H1 (cell line): ENCODE data around the gene TNPO2. TPM values are rescaled to one million over a fixed set of nuclear protein-coding genes. Genes with fewer than 3 reads are reported as not detected.

Source experiments
- CTCF ChIA-PET: fragments of 300-600 bp; sonication (Branson Sonifier 250); formaldehyde crosslinking; loops from one replicate; lab custom pipeline; 2021; ENCODE audit not compliant: partially characterized antibody; lab: Charles Lee
- POLR2A ChIA-PET: fragments of 300-600 bp; sonication (Branson Sonifier 250); formaldehyde crosslinking; loops from one replicate; lab custom pipeline; 2021; ENCODE audit warnings: inconsistent platforms; ENCODE audit not compliant: partially characterized antibody; lab: Charles Lee
- DNase-seq, 2 experiments: peaks; one replicate each; pipeline versions ENCODE4 v3.0.0 to v3.0.0-alpha.2; 2010 to 2022; ENCODE audit warnings: low spot score in 2 of 2, low read depth in 1 of 2, mixed read lengths in 1 of 2
- FAIRE-seq: peaks from 2 replicates; lab custom pipeline; 2011; peaks lifted over from hg19 to GRCh38; lab: Jason Lieb, UNC
- H2AFZ ChIP-seq: 2 replicates; pipeline ENCODE4 v1.8.1; 2012; ENCODE audit warnings: low read length, inconsistent platforms
- H2AK5ac ChIP-seq: 2 replicates; pipeline ENCODE4 v1.6.1; 2013; ENCODE audit warnings: low read depth, low read length
- H2BK120ac ChIP-seq: replicated peaks from 2 replicates; pipeline ENCODE3; 2013; ENCODE audit warnings: low read depth, low read length, inconsistent platforms
- H2BK12ac ChIP-seq: 2 replicates; pipeline ENCODE4 v1.6.1; 2013; ENCODE audit warnings: low read depth, low read length
- H2BK15ac ChIP-seq: 2 replicates; pipeline ENCODE4 v1.6.1; 2013; ENCODE audit warnings: low read length
- H2BK20ac ChIP-seq: 2 replicates; pipeline ENCODE4 v1.6.1; 2013; ENCODE audit warnings: low read length
- H2BK5ac ChIP-seq: 2 replicates; pipeline ENCODE4 v1.6.1; 2013; ENCODE audit warnings: low read depth, low read length
- H3K14ac ChIP-seq: 2 replicates; pipeline ENCODE4 v1.6.1; 2013; ENCODE audit warnings: inconsistent platforms; ENCODE audit not compliant: insufficient read length
- H3K18ac ChIP-seq: 2 replicates; pipeline ENCODE4 v1.6.1; 2013; ENCODE audit warnings: low read length; ENCODE audit errors: extremely low read depth
- H3K23ac ChIP-seq: 2 replicates; pipeline ENCODE4 v1.6.1; 2013; ENCODE audit warnings: inconsistent platforms; ENCODE audit not compliant: insufficient read length
- H3K23me2 ChIP-seq: 2 replicates; pipeline ENCODE4 v1.6.1; 2013; ENCODE audit warnings: low read depth, low read length
- H3K27ac ChIP-seq: 2 replicates; pipeline ENCODE4 v1.6.1; 2011; ENCODE audit warnings: low read depth, low read length, inconsistent platforms
- H3K27me3 ChIP-seq, 4 experiments: replicated peaks in 1 of 4; 1 replicate in 1 of 4; 2 replicates in 3 of 4; pipeline versions ENCODE4 v1.6.1 to v1.8.1; 2011 to 2013; ENCODE audit warnings: low read length in 3 of 4, mild to moderate bottlenecking in 3 of 4, inconsistent platforms in 2 of 4, mixed read lengths in 2 of 4, moderate library complexity in 1 of 4; ENCODE audit not compliant: control insufficient read depth in 3 of 4, insufficient read depth in 3 of 4; ENCODE audit errors: extremely low read depth in 1 of 4
- H3K36me3 ChIP-seq, 4 experiments: 2 replicates each; pipeline versions ENCODE4 v1.6.1 to v1.8.1; 2011 to 2013; ENCODE audit warnings: mild to moderate bottlenecking in 4 of 4, low read length in 3 of 4, moderate library complexity in 2 of 4, control low read depth in 1 of 4, inconsistent platforms in 1 of 4; ENCODE audit not compliant: insufficient read depth in 4 of 4, control insufficient read depth in 2 of 4
- H3K4ac ChIP-seq: replicated peaks from 2 replicates; pipeline ENCODE3; 2013; ENCODE audit warnings: low read length, low read depth, mixed read lengths, inconsistent platforms; ENCODE audit not compliant: insufficient read length
- H3K4me1 ChIP-seq, 4 experiments: replicated peaks in 1 of 4; 1 replicate in 1 of 4; 2 replicates in 3 of 4; pipeline versions ENCODE4 v1.6.1 to v1.8.1; 2011 to 2013; ENCODE audit warnings: low read length in 3 of 4, inconsistent platforms in 2 of 4, mixed read lengths in 1 of 4; ENCODE audit not compliant: insufficient read depth in 4 of 4, control insufficient read depth in 3 of 4
- H3K4me2 ChIP-seq, 2 experiments: 2 replicates each; pipeline versions ENCODE4 v1.6.1 to v1.8.1; 2011 to 2013; ENCODE audit warnings: low read depth in 2 of 2, low read length in 2 of 2, control low read depth in 1 of 2, inconsistent platforms in 1 of 2, mild to moderate bottlenecking in 1 of 2; ENCODE audit not compliant: insufficient read depth in 1 of 2
- H3K4me3 ChIP-seq, 4 experiments: fragments of 200-600, 300-600 bp in 1 of 4; sonication (generic), shearing (Covaris generic), sonication (Bioruptor Twin) in 1 of 4; 2 replicates each; pipeline versions ENCODE4 v1.5.1 to v1.8.1; 2011 to 2016; ENCODE audit warnings: low read length in 4 of 4, low read depth in 3 of 4, control low read depth in 2 of 4, inconsistent platforms in 2 of 4, mild to moderate bottlenecking in 2 of 4, mixed read lengths in 1 of 4, moderate library complexity in 1 of 4; ENCODE audit not compliant: insufficient read depth in 2 of 4; ENCODE audit errors: extremely low read depth in 1 of 4
- H3K56ac ChIP-seq: replicated peaks from 2 replicates; pipeline ENCODE3; 2013; ENCODE audit warnings: low read depth, mild to moderate bottlenecking, mixed read lengths, low read length, inconsistent platforms; ENCODE audit not compliant: insufficient read length
- H3K79me1 ChIP-seq: 2 replicates; pipeline ENCODE4 v1.6.1; 2013; ENCODE audit warnings: low read depth, low read length, control low read depth
- H3K79me2 ChIP-seq, 2 experiments: 2 replicates each; pipeline versions ENCODE4 v1.6.1 to v1.8.1; 2012 to 2013; ENCODE audit warnings: low read length in 2 of 2, mild to moderate bottlenecking in 2 of 2, inconsistent platforms in 1 of 2; ENCODE audit not compliant: insufficient read depth in 2 of 2, control insufficient read depth in 1 of 2
- H3K9ac ChIP-seq, 4 experiments: replicated peaks in 1 of 4; 1 replicate in 1 of 4; 2 replicates in 3 of 4; pipeline versions ENCODE4 v1.6.1 to v1.8.1; 2011 to 2013; ENCODE audit warnings: low read depth in 3 of 4, low read length in 3 of 4, control low read depth in 2 of 4, mild to moderate bottlenecking in 2 of 4, moderate library complexity in 2 of 4, inconsistent platforms in 1 of 4; ENCODE audit errors: extremely low read depth in 1 of 4
- H3K9me3 ChIP-seq, 2 experiments: 2 replicates each; pipeline versions ENCODE4 v1.6.1 to v1.8.1; 2012 to 2013; ENCODE audit warnings: mild to moderate bottlenecking in 2 of 2, moderate library complexity in 2 of 2, control low read depth in 1 of 2, inconsistent platforms in 1 of 2, low read depth in 1 of 2, low read length in 1 of 2, mixed read lengths in 1 of 2; ENCODE audit not compliant: insufficient read depth in 2 of 2
- H4K20me1 ChIP-seq, 2 experiments: replicated peaks in 1 of 2; 2 replicates each; pipeline versions ENCODE3 to v1.8.1; 2011 to 2013; ENCODE audit warnings: inconsistent platforms in 2 of 2, low read length in 2 of 2, mild to moderate bottlenecking in 1 of 2; ENCODE audit not compliant: insufficient read depth in 2 of 2, control insufficient read depth in 1 of 2
- H4K5ac ChIP-seq: 2 replicates; pipeline ENCODE4 v1.6.1; 2013; ENCODE audit warnings: low read length, low read depth, mixed read lengths, inconsistent platforms; ENCODE audit not compliant: insufficient read length
- H4K8ac ChIP-seq: 2 replicates; pipeline ENCODE4 v1.8.0; 2013; ENCODE audit warnings: mild to moderate bottlenecking, moderate library complexity, low read length, inconsistent platforms; ENCODE audit not compliant: insufficient read depth; ENCODE audit errors: extremely low read depth
- H4K91ac ChIP-seq: replicated peaks from 2 replicates; pipeline ENCODE3; 2013; ENCODE audit warnings: low read length, mixed read lengths, inconsistent platforms; ENCODE audit not compliant: insufficient read length
- BRCA1 ChIP-seq: IDR thresholded peaks from 2 replicates; pipeline ENCODE4 v1.6.1; 2012; ENCODE audit warnings: low read depth, low read length, improper control_type of control experiment
- EGR1 ChIP-seq: IDR thresholded peaks from 2 replicates; pipeline ENCODE4 v1.6.1; 2011; ENCODE audit warnings: low read depth, low read length, borderline replicate concordance
- NRF1 ChIP-seq: IDR thresholded peaks from 2 replicates; pipeline ENCODE4 v1.6.1; 2011; ENCODE audit warnings: mild to moderate bottlenecking, low read depth, low read length, improper control_type of control experiment
- POLR2AphosphoS5 ChIP-seq: IDR thresholded peaks from 2 replicates; pipeline ENCODE4 v1.6.1; 2011; ENCODE audit warnings: low read depth, low read length
- SIN3A ChIP-seq, 2 experiments: IDR thresholded peaks in 1 of 2; conservative IDR thresholded peaks in 1 of 2; 2 replicates each; pipeline ENCODE4 v1.6.1; 2011 to 2012; ENCODE audit warnings: low read length in 2 of 2, improper control_type of control experiment in 1 of 2, low read depth in 1 of 2, mild to moderate bottlenecking in 1 of 2
- TEAD4 ChIP-seq: IDR thresholded peaks from 2 replicates; pipeline ENCODE4 v1.6.1; 2012; ENCODE audit warnings: low read depth, low read length, inconsistent platforms, mixed read lengths
- YY1 ChIP-seq: IDR thresholded peaks from 2 replicates; pipeline ENCODE4 v1.6.1; 2011; ENCODE audit warnings: low read depth, mild to moderate bottlenecking, low read length
- WGBS, 2 experiments: shearing (Covaris generic) in 1 of 2; methylation state at CpG; one replicate each; pipeline versions ENCODE4 v1.1.6 to v1.1.7; 2013 to 2015; ENCODE audit warnings: low lambda C conversion rate in 2 of 2, mixed read lengths in 2 of 2, inconsistent platforms in 1 of 2, low coverage in 1 of 2, missing lambda C conversion rate in 1 of 2; ENCODE audit not compliant: insufficient replicate concordance in 2 of 2, insufficient coverage in 1 of 2, insufficient read length in 1 of 2; ENCODE audit errors: extremely low coverage in 1 of 2, missing lambda C conversion rate in 1 of 2; 5-methylcytosine and 5-hydroxymethylcytosine counted together
- polyA plus RNA-seq, 7 experiments: library from polyadenylated mRNA; depleted of rRNA in 3 of 7; stranded (reverse) in 5 of 7; unstranded in 2 of 7; fragments of >200 nt in 5 of 7; fragments of 200-250 nt in 2 of 7; gene quantifications; 1 replicate in 5 of 7; 2 replicates in 1 of 7; 4 replicates in 1 of 7; pipeline versions ENCODE4 v1.2.1 to v1.2.3, GENCODE V29; 2011 to 2013; ENCODE audit warnings: missing spikeins in 2 of 7, mixed read lengths in 2 of 7
- total RNA-seq: library from RNA; stranded (reverse); fragmentation: NEBNext Ultra II Directional; extraction: Animal tissue kit (Norgen Biotek cat#: 25700); gene quantifications from 2 replicates; pipeline ENCODE4 v1.2.1, GENCODE V29; 2021
- TF ChIP-seq, protein P1 (sequence below): IDR thresholded peaks from 2 replicates; pipeline ENCODE4 v1.6.1; 2011; ENCODE audit warnings: low read length, improper control_type of control experiment
- TF ChIP-seq, protein P2 (sequence below): IDR thresholded peaks from 2 replicates; pipeline ENCODE4 v1.6.1; 2012; ENCODE audit warnings: inconsistent platforms
- TF ChIP-seq, protein P3 (sequence below): IDR thresholded peaks from 2 replicates; pipeline ENCODE4 v1.6.1; 2012; ENCODE audit warnings: inconsistent platforms

Gene TNPO2
- total and polyA plus RNA-seq, 2 of the 8 experiments (the other 6 are each of a cell fraction or from before 2014, with no cell fraction given): 112 to 121 TPM

DNA sequence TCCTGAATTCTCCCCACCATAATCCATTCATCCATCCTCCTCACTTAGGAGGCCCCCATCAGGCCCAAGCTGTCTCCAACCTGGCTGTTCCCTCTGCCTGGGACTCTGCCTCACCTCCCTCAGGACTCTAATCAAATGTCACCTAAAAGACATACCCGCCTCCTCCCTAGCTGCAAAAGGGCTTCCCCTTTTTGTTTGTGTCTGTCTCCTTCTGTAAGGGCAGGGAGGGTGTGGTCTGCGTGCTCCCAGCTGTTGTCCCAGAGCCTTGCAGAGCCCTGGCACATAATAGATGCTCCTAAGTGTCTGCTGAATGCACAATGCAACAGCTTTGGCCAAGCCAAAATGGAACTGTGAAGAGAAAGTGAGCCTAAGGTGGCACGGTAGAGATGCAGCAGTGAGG lies 6.3 kb upstream of the TNPO2 start:
- H3K4me3 ChIP-seq: no peak overlapping the region
- H3K56ac ChIP-seq: no peak overlapping the region
- H2BK15ac ChIP-seq: no peak overlapping the region
- peaks cover 14 to 20% of the 10 kb centered on the region in 2 experiments for H4K20me1 ChIP-seq
- H3K9ac ChIP-seq: no peak overlapping the region
- no peak overlapping the region for H2BK120ac ChIP-seq
- no peak overlapping the region for H3K18ac ChIP-seq
- no peaks in the 10 kb centered on the region for H3K9me3 ChIP-seq
- peaks cover 5% of the 10 kb centered on the region; the same call in 1 of the 2 replicates for H3K79me1 ChIP-seq
- H3K4ac ChIP-seq: no peak overlapping the region
- no peak overlapping the region for H2AK5ac ChIP-seq
- H3K4me2 ChIP-seq: no peak overlapping the region
- H3K4me1 ChIP-seq: peaks cover 0 to 6% (median 4%) of the 10 kb centered on the region in 4 experiments; a peak in 5 of 7 replicates
- H2AFZ ChIP-seq: no peak overlapping the region
- H4K91ac ChIP-seq: no peak overlapping the region
- TF ChIP-seq SIN3A (conservative IDR thresholded peaks at IDR 0.05 in 1 of 2, IDR thresholded peaks at IDR 0.05 in 1 of 2; ENCODE audit: low read depth in 1 of 2, low read length in 2 of 2): no peak
- TF ChIP-seq BRCA1: no peak
- TF ChIP-seq, protein P1, sequence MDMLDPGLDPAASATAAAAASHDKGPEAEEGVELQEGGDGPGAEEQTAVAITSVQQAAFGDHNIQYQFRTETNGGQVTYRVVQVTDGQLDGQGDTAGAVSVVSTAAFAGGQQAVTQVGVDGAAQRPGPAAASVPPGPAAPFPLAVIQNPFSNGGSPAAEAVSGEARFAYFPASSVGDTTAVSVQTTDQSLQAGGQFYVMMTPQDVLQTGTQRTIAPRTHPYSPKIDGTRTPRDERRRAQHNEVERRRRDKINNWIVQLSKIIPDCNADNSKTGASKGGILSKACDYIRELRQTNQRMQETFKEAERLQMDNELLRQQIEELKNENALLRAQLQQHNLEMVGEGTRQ: no peak
- TF ChIP-seq, protein P2, sequence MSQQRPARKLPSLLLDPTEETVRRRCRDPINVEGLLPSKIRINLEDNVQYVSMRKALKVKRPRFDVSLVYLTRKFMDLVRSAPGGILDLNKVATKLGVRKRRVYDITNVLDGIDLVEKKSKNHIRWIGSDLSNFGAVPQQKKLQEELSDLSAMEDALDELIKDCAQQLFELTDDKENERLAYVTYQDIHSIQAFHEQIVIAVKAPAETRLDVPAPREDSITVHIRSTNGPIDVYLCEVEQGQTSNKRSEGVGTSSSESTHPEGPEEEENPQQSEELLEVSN: no peak
- TF ChIP-seq TEAD4: no peak
- TF ChIP-seq POLR2AphosphoS5: no peak
- no peak for TF ChIP-seq NRF1
- TF ChIP-seq YY1: no peak
- TF ChIP-seq, protein P3, sequence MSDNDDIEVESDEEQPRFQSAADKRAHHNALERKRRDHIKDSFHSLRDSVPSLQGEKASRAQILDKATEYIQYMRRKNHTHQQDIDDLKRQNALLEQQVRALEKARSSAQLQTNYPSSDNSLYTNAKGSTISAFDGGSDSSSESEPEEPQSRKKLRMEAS: no peak
- no peak for TF ChIP-seq EGR1
- no peak overlapping the region for H2BK20ac ChIP-seq
- 92% methylated on average over 3 of the region's 3 CpGs; no CpG with 5 or more reads in 1 of the 2 experiments for WGBS, 2 experiments
- H3K23me2 ChIP-seq: peaks cover 8% of the 10 kb centered on the region
- H4K5ac ChIP-seq: no peak overlapping the region
- DNase-seq (no peak), FAIRE-seq (no peak)
- H3K14ac ChIP-seq: no peak overlapping the region
- no peak overlapping the region for H3K27ac ChIP-seq
- POLR2A ChIA-PET: interaction anchor here (1.2 to 14.0 kb wide), 5 partner anchors 11 to 426 kb away, joined by 3 to 258 read pairs (median 7); partner anchors contain the start of gene TNPO2
- H3K27me3 ChIP-seq: no peaks in the 10 kb centered on the region
- H3K23ac ChIP-seq: no peak overlapping the region
- H3K79me2 ChIP-seq: peaks cover 26 to 39% of the 10 kb centered on the region in 2 experiments
- H4K8ac ChIP-seq: no peak overlapping the region
- peaks cover 10 to 31% (median 15%) of the 10 kb centered on the region in 4 experiments for H3K36me3 ChIP-seq
- no peak overlapping the region for H2BK5ac ChIP-seq
- CTCF ChIA-PET: interaction anchor here (0.6 to 2.2 kb wide), 4 partner anchors 30 to 964 kb away, joined by 3 to 10 read pairs (median 6); no protein-coding TSS in a partner anchor
- H2BK12ac ChIP-seq: no peak overlapping the region
